Measurements from ENCODE around the gene ADAD2. TPM values are rescaled to one million over a fixed set of nuclear protein-coding genes. Genes with fewer than 3 reads are reported as not detected.

Gene ADAD2
- total RNA-seq, 2 donors from 2014 or later: not detected

DNA sequence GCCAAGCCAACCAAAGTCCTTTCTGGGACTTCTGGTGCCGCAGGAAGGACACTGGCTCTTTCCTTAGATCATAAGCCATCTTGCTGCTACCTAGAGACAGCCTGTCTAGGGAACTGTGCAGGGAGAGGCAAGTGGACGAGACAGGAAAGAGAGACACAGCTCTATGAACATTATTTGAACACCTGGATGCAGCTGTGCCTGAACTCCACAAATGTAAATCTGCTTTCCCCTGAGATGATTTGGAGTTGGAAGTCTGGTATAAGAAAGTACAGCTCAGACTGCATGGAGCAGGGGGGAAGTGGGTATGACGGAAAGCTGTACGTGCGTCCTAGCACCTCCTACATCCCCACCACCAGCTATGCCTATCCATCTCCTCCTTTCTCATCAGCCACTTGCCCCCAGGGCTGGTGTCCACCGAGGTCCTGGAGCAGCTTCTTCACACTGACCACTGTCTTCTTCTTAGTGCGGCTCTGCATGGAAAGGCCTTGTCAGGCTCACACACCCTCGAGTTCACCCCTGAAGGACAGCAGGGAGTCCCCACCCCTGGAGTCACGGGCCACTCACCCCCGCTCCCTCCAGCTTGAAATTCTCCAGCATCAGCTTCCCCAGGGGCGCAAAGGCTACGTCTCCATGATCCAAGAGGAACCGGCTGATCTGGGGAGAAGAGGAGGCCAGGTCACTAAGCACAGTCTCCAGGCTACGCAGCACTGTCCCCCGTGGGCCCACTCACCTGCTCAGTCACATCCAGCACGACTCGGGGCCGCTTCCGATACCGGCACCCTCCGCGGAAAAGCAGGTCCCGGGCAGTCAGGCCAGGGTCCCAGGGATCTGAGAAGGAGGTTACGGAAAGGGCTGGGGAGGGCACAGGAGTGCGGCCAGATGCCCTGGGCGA is 8.0 kb upstream of the ADAD2 start:
- peaks cover 40% of the 10 kb centered on the region for H3K36me3 ChIP-seq (ENCODE audit: control insufficient read depth, insufficient read depth, low read length)
- Mint-ChIP-seq H3K9me3 (no peaks in the 10 kb centered on the region), H3K27ac (no peak overlapping the region), H3K36me3 (ENCODE audit: low read depth) (peaks cover 41% of the 10 kb centered on the region), H3K27me3 (ENCODE audit: insufficient read depth) (no peaks in the 10 kb centered on the region), H3K4me3 (no peak overlapping the region), H3K4me1 (peaks cover 9% of the 10 kb centered on the region)
- no peak overlapping the region for H3K27ac ChIP-seq (ENCODE audit: low read depth, low read length)
- no peak overlapping the region for H3K4me3 ChIP-seq (ENCODE audit: low read length)
- no peak for DNase-seq
- H3K4me1 ChIP-seq (ENCODE audit: control insufficient read depth, insufficient read depth, low read length): no peaks in the 10 kb centered on the region
- H3K9ac ChIP-seq (ENCODE audit: extremely low read depth, low read length, poor library complexity, severe bottlenecking): no peak overlapping the region
- H3K27me3 ChIP-seq (ENCODE audit: control insufficient read depth, insufficient read depth, low read length, poor library complexity, severe bottlenecking): no peaks in the 10 kb centered on the region
- 93 to 97% methylated on average over 13 to 26 of the region's 26 CpGs for WGBS, 2 experiments (ENCODE audit: insufficient coverage in 1 of 2, insufficient read length in 1 of 2)
- no peak for TF ChIP-seq CTCF (conservative IDR thresholded peaks at IDR 0.05)
- H3K9me3 ChIP-seq (ENCODE audit: control insufficient read depth, low read length): no peaks in the 10 kb centered on the region

GRCh38 chr16:84183572-84183875 is 7.4 kb upstream of the ADAD2 start:
- no peaks in the 10 kb centered on the region for H3K9me3 ChIP-seq (ENCODE audit: control insufficient read depth, low read length)
- peaks cover 35% of the 10 kb centered on the region for H3K36me3 Mint-ChIP-seq (ENCODE audit: low read depth)
- H3K27ac ChIP-seq (ENCODE audit: low read depth, low read length): no peak overlapping the region
- DNase-seq: no peak
- H3K4me1 ChIP-seq (ENCODE audit: control insufficient read depth, insufficient read depth, low read length): no peaks in the 10 kb centered on the region
- H3K9me3 Mint-ChIP-seq: no peaks in the 10 kb centered on the region
- no peak overlapping the region for H3K4me3 ChIP-seq (ENCODE audit: low read length)
- no peak overlapping the region for H3K27ac Mint-ChIP-seq
- no peak overlapping the region for H3K4me3 Mint-ChIP-seq
- H3K9ac ChIP-seq (ENCODE audit: extremely low read depth, low read length, poor library complexity, severe bottlenecking): no peak overlapping the region
- H3K36me3 ChIP-seq (ENCODE audit: control insufficient read depth, insufficient read depth, low read length): peaks cover 34% of the 10 kb centered on the region
- WGBS, 2 experiments (ENCODE audit: insufficient coverage in 1 of 2, insufficient read length in 1 of 2): 92 to 93% methylated on average over 4 to 5 of the region's 5 CpGs
- no peak for TF ChIP-seq CTCF (conservative IDR thresholded peaks at IDR 0.05)
- peaks cover 8% of the 10 kb centered on the region for H3K4me1 Mint-ChIP-seq
- H3K27me3 ChIP-seq (ENCODE audit: control insufficient read depth, insufficient read depth, low read length, poor library complexity, severe bottlenecking): no peaks in the 10 kb centered on the region
- no peaks in the 10 kb centered on the region for H3K27me3 Mint-ChIP-seq (ENCODE audit: insufficient read depth)

GRCh38 chr16:84183911-84184591 is 6.9 kb upstream of the ADAD2 start:
- H3K27me3 Mint-ChIP-seq (ENCODE audit: insufficient read depth): no peaks in the 10 kb centered on the region

More at GRCh38 chr16:84183911-84184591, 6.9 kb upstream of the ADAD2 start:
- Mint-ChIP-seq H3K36me3 (ENCODE audit: low read depth) (peaks cover 33% of the 10 kb centered on the region), H3K27ac (no peak overlapping the region), H3K4me3 (no peak overlapping the region), H3K9me3 (no peaks in the 10 kb centered on the region), H3K4me1 (peaks cover 8% of the 10 kb centered on the region)
- Histone ChIP-seq H3K4me1 (ENCODE audit: control insufficient read depth, insufficient read depth, low read length) (no peaks in the 10 kb centered on the region), H3K9ac (ENCODE audit: extremely low read depth, low read length, poor library complexity, severe bottlenecking) (no peak overlapping the region), H3K9me3 (ENCODE audit: control insufficient read depth, low read length) (no peaks in the 10 kb centered on the region), H3K36me3 (ENCODE audit: control insufficient read depth, insufficient read depth, low read length) (peaks cover 32% of the 10 kb centered on the region), H3K27me3 (ENCODE audit: control insufficient read depth, insufficient read depth, low read length, poor library complexity, severe bottlenecking) (no peaks in the 10 kb centered on the region), H3K27ac (ENCODE audit: low read depth, low read length) (no peak overlapping the region), H3K4me3 (ENCODE audit: low read length) (no peak overlapping the region)
- DNase-seq: no peak
- peak; percentile 35 for TF ChIP-seq CTCF (conservative IDR thresholded peaks at IDR 0.05)
- WGBS, 2 experiments (ENCODE audit: insufficient coverage in 1 of 2, insufficient read length in 1 of 2): 91% methylated on average over 10 to 11 of the region's 11 CpGs

Measured in endodermal cell (in vitro differentiated cells).